HFFc6 (cell line): ENCODE data around the gene LRRFIP2. TPM values are rescaled to one million over a fixed set of nuclear protein-coding genes. Genes with fewer than 3 reads are reported as not detected.

ENCODE experiments used
- DNase-seq: peaks from one replicate; pipeline ENCODE4 v3.0.0-alpha.2; 2018
- H3K27ac Mint-ChIP-seq: 2 replicates; pipeline ENCODE4 v1.8.0; 2020; ENCODE audit warnings: mild to moderate bottlenecking, mixed read lengths
- H3K27me3 Mint-ChIP-seq: 2 replicates; pipeline ENCODE4 v1.8.0; 2021; ENCODE audit warnings: mild to moderate bottlenecking, moderate library complexity, mixed read lengths; ENCODE audit not compliant: insufficient read depth
- H3K36me3 Mint-ChIP-seq: 2 replicates; pipeline ENCODE4 v1.8.0; 2021; ENCODE audit warnings: low read depth, mixed read lengths
- H3K4me1 Mint-ChIP-seq: 2 replicates; pipeline ENCODE4 v1.8.0; 2020; ENCODE audit warnings: low read depth, mixed read lengths
- H3K4me3 Mint-ChIP-seq: 2 replicates; pipeline ENCODE4 v1.8.0; 2020; ENCODE audit warnings: mild to moderate bottlenecking, moderate library complexity, mixed read lengths
- H3K9me3 Mint-ChIP-seq: 2 replicates; pipeline ENCODE4 v1.8.0; 2020; ENCODE audit warnings: mild to moderate bottlenecking, mixed read lengths
- CTCF ChIP-seq: fragments of 200-600 bp; sonication (generic); IDR thresholded peaks from 2 replicates; pipeline ENCODE4 v1.5.0; 2021; ENCODE audit warnings: antibody characterized with exemption, mild to moderate bottlenecking
- total RNA-seq, 6 experiments: library from RNA; stranded (reverse); fragmentation: NEBNext Ultra II Directional; extraction: Animal tissue kit (Norgen Biotek cat#: 25700); gene quantifications; 2 replicates in 1 of 6; 3 replicates in 5 of 6; pipeline ENCODE4 v1.2.3, GENCODE V29; 2021

Gene LRRFIP2
- total RNA-seq, 6 experiments from 2014 or later, result 124 to 151 (median 134) TPM

- peaks cover 61% of the 10 kb centered on the region for H3K36me3 Mint-ChIP-seq
- no peak for DNase-seq
- H3K27me3 Mint-ChIP-seq, result peaks cover 2% of the 10 kb centered on the region; the same call in 1 of the 2 replicates
- H3K4me1 Mint-ChIP-seq, result peaks cover 21% of the 10 kb centered on the region
- no peak for TF ChIP-seq CTCF
- no peak overlapping the region for H3K4me3 Mint-ChIP-seq
- H3K9me3 Mint-ChIP-seq, result peaks cover 12% of the 10 kb centered on the region
- H3K27ac Mint-ChIP-seq, result no peak overlapping the region
These were observed 137.0 kb downstream of the LRRFIP2 start for GRCh38 chr3:37037352-37037751.

- no peak for TF ChIP-seq CTCF
- H3K4me1 Mint-ChIP-seq, result peaks cover 29% of the 10 kb centered on the region
- H3K27ac Mint-ChIP-seq, result no peak overlapping the region
- no peak for DNase-seq
- H3K36me3 Mint-ChIP-seq, result peaks cover 46% of the 10 kb centered on the region
- peaks cover 12% of the 10 kb centered on the region for H3K9me3 Mint-ChIP-seq
- H3K4me3 Mint-ChIP-seq, result no peak overlapping the region
- H3K27me3 Mint-ChIP-seq, result peaks cover 4% of the 10 kb centered on the region
These were observed 141.4 kb downstream of the LRRFIP2 start for GRCh38 chr3:37032961-37033360.

GRCh38 chr3:37031096-37031682 is 143.2 kb downstream of the LRRFIP2 start:
- Mint-ChIP-seq H3K27ac (no peak overlapping the region), H3K4me1 (peaks cover 29% of the 10 kb centered on the region), H3K36me3 (peaks cover 39% of the 10 kb centered on the region), H3K4me3 (no peak overlapping the region), H3K9me3 (peaks cover 4% of the 10 kb centered on the region; the same call in 1 of the 2 replicates), H3K27me3 (peaks cover 4% of the 10 kb centered on the region)
- no peak for TF ChIP-seq CTCF
- DNase-seq, result no peak

GRCh38 chr3:37030588-37030987 is 143.8 kb downstream of the LRRFIP2 start:
- H3K36me3 Mint-ChIP-seq, result peaks cover 33% of the 10 kb centered on the region
- H3K27ac Mint-ChIP-seq, result peak overlapping the region; percentile 78
- peaks cover 29% of the 10 kb centered on the region for H3K4me1 Mint-ChIP-seq
- TF ChIP-seq CTCF, result no peak
- no peaks in the 10 kb centered on the region for H3K9me3 Mint-ChIP-seq
- no peak overlapping the region for H3K4me3 Mint-ChIP-seq
- peaks cover 4% of the 10 kb centered on the region for H3K27me3 Mint-ChIP-seq
- no peak for DNase-seq

- H3K4me1 Mint-ChIP-seq, result peaks cover 29% of the 10 kb centered on the region
- no peaks in the 10 kb centered on the region for H3K9me3 Mint-ChIP-seq
- peaks cover 4% of the 10 kb centered on the region for H3K27me3 Mint-ChIP-seq
- peaks cover 28% of the 10 kb centered on the region for H3K36me3 Mint-ChIP-seq
- peak overlapping the region; percentile 64; the same call in 1 of the 2 replicates for H3K4me3 Mint-ChIP-seq
- DNase-seq, result no peak
- peak overlapping the region; percentile 78 for H3K27ac Mint-ChIP-seq
- no peak for TF ChIP-seq CTCF
These were observed 144.7 kb downstream of the LRRFIP2 start for GRCh38 chr3:37029516-37030163.
